ENCODE measurements around the gene LRRC47. TPM values are rescaled to one million over a fixed set of nuclear protein-coding genes. Genes with fewer than 3 reads are reported as not detected.

Gene LRRC47
- total and polyA plus RNA-seq, 2 of the 8 experiments (the other 6 are each of a cell fraction or from before 2014, with no cell fraction given): 38.3 to 82.4 TPM

- peak in 1 of 2 experiments; percentile 69; a peak in 1 of 4 replicates for TF ChIP-seq SIN3A (conservative IDR thresholded peaks at IDR 0.05 in 1 of 2, IDR thresholded peaks at IDR 0.05 in 1 of 2; ENCODE audit: low read depth in 1 of 2, low read length in 2 of 2)
- TF ChIP-seq CBX5 (IDR thresholded peaks at IDR 0.05; ENCODE audit: low read depth, low read length): no peak
- TF ChIP-seq ASH2L (IDR thresholded peaks at IDR 0.05; ENCODE audit: low read length): peak; percentile 66
- TF ChIP-seq SP4 (IDR thresholded peaks at IDR 0.05; ENCODE audit: low read length): no peak
- TF ChIP-seq USF2 (IDR thresholded peaks at IDR 0.05; ENCODE audit: low read length): no peak
- TF ChIP-seq ATF3 (IDR thresholded peaks at IDR 0.05; ENCODE audit: insufficient read depth, low read depth, low read length): no peak
- TF ChIP-seq CTBP2 (IDR thresholded peaks at IDR 0.05; ENCODE audit: borderline replicate concordance, insufficient read depth, insufficient read length, low read length): no peak
- TF ChIP-seq CREB1 (IDR thresholded peaks at IDR 0.05): 0 out of 2 replicates have a peak, but pooled peaks have one; percentile 50
- TF ChIP-seq ATF2 (IDR thresholded peaks at IDR 0.05; ENCODE audit: low read length): no peak
- 0 out of 2 replicates have a peak, but pooled peaks have one; percentile 22 for TF ChIP-seq YY1 (IDR thresholded peaks at IDR 0.05; ENCODE audit: low read depth, low read length)
- TF ChIP-seq SIRT6 (IDR thresholded peaks at IDR 0.05; ENCODE audit: low read length): no peak
- no peak for TF ChIP-seq JUN (IDR thresholded peaks at IDR 0.05; ENCODE audit: low read depth, low read length)
- TF ChIP-seq GABPA (IDR thresholded peaks at IDR 0.05; ENCODE audit: borderline replicate concordance, insufficient read depth, low read length): peak; percentile 72; the same call in 1 of the 2 replicates
- no peak for TF ChIP-seq NRF1 (IDR thresholded peaks at IDR 0.05; ENCODE audit: low read depth, low read length)
- no peak for TF ChIP-seq POU5F1 (IDR thresholded peaks at IDR 0.05; ENCODE audit: low read depth, low read length)
- TF ChIP-seq GTF2F1 (IDR thresholded peaks at IDR 0.05; ENCODE audit: borderline replicate concordance, low read depth, low read length): no peak
- no peak for TF ChIP-seq JUND (IDR thresholded peaks at IDR 0.05; ENCODE audit: low read length)
- no peak for TF ChIP-seq SRF (IDR thresholded peaks at IDR 0.05; ENCODE audit: low read depth, low read length)
- TF ChIP-seq BRCA1 (IDR thresholded peaks at IDR 0.05; ENCODE audit: low read depth, low read length): no peak
- TF ChIP-seq PHF8 (conservative IDR thresholded peaks at IDR 0.05; ENCODE audit: low read depth, low read length): no peak
- no peak for TF ChIP-seq SAP30 (IDR thresholded peaks at IDR 0.05; ENCODE audit: insufficient read depth, insufficient replicate concordance, low read length)
Measured at GRCh38 chr1:3732434-3733093, 63.7 kb downstream of the LRRC47 start (continued).

Measured in H1 (cell line).